ENCODE measurements around the gene CREB3L4.

Gene CREB3L4

DNA sequence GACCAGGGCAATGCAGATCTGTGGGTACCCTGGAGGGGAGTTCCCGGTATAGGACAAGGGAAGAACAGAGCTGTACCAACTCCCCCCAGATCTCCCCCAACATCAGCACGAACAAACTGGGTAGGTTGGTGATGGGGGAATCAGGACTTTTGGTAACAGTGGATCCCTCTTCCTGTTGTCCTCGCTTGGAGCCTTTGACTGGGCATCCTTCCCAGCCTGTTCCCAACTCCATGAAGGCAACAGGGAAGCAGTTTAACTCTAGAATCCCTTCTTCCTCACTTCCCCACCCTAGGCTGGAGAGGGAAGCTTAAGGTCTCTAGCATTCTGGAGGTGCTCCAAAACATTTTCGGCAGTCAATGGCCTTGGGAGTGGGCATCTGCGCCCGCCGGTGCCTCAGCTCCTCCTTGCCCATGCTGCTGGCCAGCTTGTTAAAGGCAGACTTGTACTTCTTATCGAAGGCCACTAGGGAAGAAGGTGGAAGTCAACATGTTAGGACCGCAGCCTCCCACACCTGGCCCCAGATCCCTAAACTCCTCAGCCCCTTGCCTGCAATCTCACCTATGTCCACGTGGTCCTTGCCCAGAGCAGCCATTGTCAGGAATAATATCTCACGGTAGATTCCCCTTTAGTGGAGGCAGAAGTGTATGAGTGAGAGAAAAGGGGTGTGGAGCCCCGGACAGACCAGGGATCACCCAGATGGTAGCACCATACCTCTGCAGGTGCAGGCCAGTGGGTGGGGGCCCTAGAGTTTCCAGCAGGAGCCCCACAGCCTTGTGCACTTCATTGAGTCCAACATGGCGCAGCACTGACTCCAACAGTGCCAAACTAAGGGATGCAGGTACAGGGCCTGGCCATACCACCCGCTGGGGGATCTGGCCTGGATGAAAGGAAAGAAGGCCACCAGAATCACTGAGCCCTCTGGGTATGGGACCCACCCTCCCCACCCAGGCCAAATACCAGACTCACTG is 37.4 kb upstream of the CREB3L4 start:
- TF ChIP-seq JUND (IDR thresholded peaks at IDR 0.05; ENCODE audit: low read depth) = no peak
- no peak for DNase-seq (ENCODE audit: low read depth in 1 of 2, low spot score in 1 of 2)
- in situ Hi-C loops (cut with HindIII; ENCODE audit: low pct_unique_long_range_greater_than_20kb, low sequenced_read_pairs) = no loop called here

- TF ChIP-seq JUND (IDR thresholded peaks at IDR 0.05; ENCODE audit: low read depth) = no peak
- in situ Hi-C loops (cut with HindIII; ENCODE audit: low pct_unique_long_range_greater_than_20kb, low sequenced_read_pairs) = no loop called here
- DNase-seq (ENCODE audit: low read depth in 1 of 2, low spot score in 1 of 2) = no peak
Measured at GRCh38 chr1:153932156-153933131, 35.3 kb upstream of the CREB3L4 start.

- DNase-seq (ENCODE audit: low read depth in 1 of 2, low spot score in 1 of 2) = no peak
- no peak for TF ChIP-seq JUND (IDR thresholded peaks at IDR 0.05; ENCODE audit: low read depth)
- in situ Hi-C loops (cut with HindIII; ENCODE audit: low pct_unique_long_range_greater_than_20kb, low sequenced_read_pairs) = no loop called here
Measured at GRCh38 chr1:153933430-153933829, 34.3 kb upstream of the CREB3L4 start.

- no peak for DNase-seq (ENCODE audit: low read depth in 1 of 2, low spot score in 1 of 2)
- TF ChIP-seq JUND (IDR thresholded peaks at IDR 0.05; ENCODE audit: low read depth) = no peak
- in situ Hi-C loops (cut with HindIII; ENCODE audit: low pct_unique_long_range_greater_than_20kb, low sequenced_read_pairs) = no loop called here
Measured at GRCh38 chr1:153933955-153934354, 33.7 kb upstream of the CREB3L4 start.

GRCh38 chr1:153934746-153935145 is 33.0 kb upstream of the CREB3L4 start:
- in situ Hi-C loops (cut with HindIII; ENCODE audit: low pct_unique_long_range_greater_than_20kb, low sequenced_read_pairs) = no loop called here
- DNase-seq (ENCODE audit: low read depth in 1 of 2, low spot score in 1 of 2) = no peak
- no peak for TF ChIP-seq JUND (IDR thresholded peaks at IDR 0.05; ENCODE audit: low read depth)

DNA sequence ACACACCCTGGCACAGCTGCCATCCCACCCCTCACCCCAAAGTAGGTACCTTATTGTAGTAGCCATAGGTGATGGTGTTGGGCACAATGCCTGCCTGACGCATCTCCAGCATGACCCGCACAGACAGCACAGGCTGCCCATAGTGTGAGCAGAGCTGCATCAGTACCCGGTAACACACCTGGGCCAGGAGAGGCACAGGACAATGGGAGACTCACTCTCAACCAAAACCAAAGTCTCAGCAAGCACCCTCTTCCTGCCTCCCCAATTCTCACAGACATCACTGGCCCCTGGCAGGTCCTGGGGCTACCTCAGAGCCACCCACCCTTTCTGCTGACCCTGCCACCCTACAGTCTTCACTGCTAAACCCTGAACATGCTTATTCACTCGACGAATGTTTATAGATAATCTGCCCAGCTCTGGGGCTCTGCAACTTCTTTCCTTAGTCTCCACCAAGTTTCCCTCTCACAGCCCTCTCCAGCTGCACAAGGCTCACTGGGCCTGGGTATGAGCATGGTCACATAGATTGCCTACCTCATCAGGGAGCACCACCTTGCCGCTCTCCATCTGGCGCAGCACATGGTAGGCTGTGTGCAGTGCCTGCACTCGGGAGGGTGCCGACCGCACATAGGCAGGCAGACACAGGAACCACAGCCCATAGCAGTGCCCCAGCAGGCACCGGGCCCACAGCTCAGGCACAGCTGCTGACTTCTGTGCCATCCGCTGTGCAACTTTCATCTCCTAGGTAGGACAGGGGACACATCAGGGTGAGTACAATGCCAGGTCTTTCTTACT is 31.5 kb upstream of the CREB3L4 start:
- in situ Hi-C loops (cut with HindIII; ENCODE audit: low pct_unique_long_range_greater_than_20kb, low sequenced_read_pairs) = no loop called here
- TF ChIP-seq JUND (IDR thresholded peaks at IDR 0.05; ENCODE audit: low read depth) = no peak
- no peak for DNase-seq (ENCODE audit: low read depth in 1 of 2, low spot score in 1 of 2)

DNA sequence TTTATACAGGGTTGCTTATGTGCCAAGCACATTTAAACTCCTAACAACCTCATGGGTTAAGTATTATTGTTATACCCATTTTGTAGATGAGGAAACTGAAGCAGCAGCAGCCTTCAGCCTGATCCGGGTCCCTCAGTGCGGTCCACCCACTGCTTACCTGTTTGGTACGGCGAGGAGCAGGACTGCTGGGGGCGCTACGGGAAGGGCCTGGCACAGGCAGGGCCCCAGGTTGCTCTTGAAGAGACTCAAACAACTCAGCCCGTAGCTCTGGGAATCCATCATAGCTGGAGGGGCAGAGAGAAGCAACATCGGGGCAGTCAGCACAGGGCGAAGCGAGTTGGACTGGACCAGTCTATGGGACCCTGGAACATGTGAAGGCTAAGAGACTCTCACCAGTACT is 30.4 kb upstream of the CREB3L4 start:
- no peak for TF ChIP-seq JUND (IDR thresholded peaks at IDR 0.05; ENCODE audit: low read depth)
- in situ Hi-C loops (cut with HindIII; ENCODE audit: low pct_unique_long_range_greater_than_20kb, low sequenced_read_pairs) = no loop called here
- DNase-seq (ENCODE audit: low read depth in 1 of 2, low spot score in 1 of 2) = no peak

DNA sequence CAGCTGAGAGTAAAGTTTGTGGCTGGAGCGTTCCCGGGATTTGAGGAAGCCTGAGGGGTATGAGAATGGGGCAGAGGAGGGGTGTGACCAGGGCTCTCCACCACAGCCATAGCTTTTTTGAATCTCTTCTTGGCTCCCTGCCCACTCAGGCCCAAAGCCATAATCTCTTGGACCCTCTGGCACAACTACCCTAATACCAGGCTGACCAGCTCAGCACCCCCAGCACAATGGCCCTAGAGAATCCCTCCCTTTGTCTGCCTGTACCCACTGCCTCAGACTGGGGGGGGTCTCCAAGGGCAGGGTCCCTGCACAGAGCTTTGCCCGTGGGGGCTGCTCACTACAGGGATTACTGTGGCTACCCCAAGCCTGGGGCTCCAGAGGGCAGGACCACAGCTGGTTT is 28.7 kb upstream of the CREB3L4 start:
- no peak for DNase-seq (ENCODE audit: low read depth in 1 of 2, low spot score in 1 of 2)
- TF ChIP-seq JUND (IDR thresholded peaks at IDR 0.05; ENCODE audit: low read depth) = no peak
- in situ Hi-C loops (cut with HindIII; ENCODE audit: low pct_unique_long_range_greater_than_20kb, low sequenced_read_pairs) = no loop called here

- no peak for DNase-seq (ENCODE audit: low read depth in 1 of 2, low spot score in 1 of 2)
- no peak for TF ChIP-seq JUND (IDR thresholded peaks at IDR 0.05; ENCODE audit: low read depth)
- in situ Hi-C loops (cut with HindIII; ENCODE audit: low pct_unique_long_range_greater_than_20kb, low sequenced_read_pairs) = no loop called here
Measured at GRCh38 chr1:153939476-153939875, 28.2 kb upstream of the CREB3L4 start.

GRCh38 chr1:153940756-153941155 is 26.9 kb upstream of the CREB3L4 start:
- TF ChIP-seq JUND (IDR thresholded peaks at IDR 0.05; ENCODE audit: low read depth) = no peak
- in situ Hi-C loops (cut with HindIII; ENCODE audit: low pct_unique_long_range_greater_than_20kb, low sequenced_read_pairs) = no loop called here
- DNase-seq (ENCODE audit: low read depth in 1 of 2, low spot score in 1 of 2) = no peak

GRCh38 chr1:153941826-153942725 is 25.6 kb upstream of the CREB3L4 start:
- no peak for TF ChIP-seq JUND (IDR thresholded peaks at IDR 0.05; ENCODE audit: low read depth)
- in situ Hi-C loops (cut with HindIII; ENCODE audit: low pct_unique_long_range_greater_than_20kb, low sequenced_read_pairs) = no loop called here
- DNase-seq (ENCODE audit: low read depth in 1 of 2, low spot score in 1 of 2) = no peak
